Activated naive CD4-positive, alpha-beta T cell treated with anti-CD3 and anti-CD28 coated beads, Interleukin-2, amount 50 U/mL, for 24 hours (primary cell): ENCODE measurements around the gene PLXNA2.

Experiments used
- H3K27ac Mint-ChIP-seq: one replicate; pipeline ENCODE4 v1.8.0; 2021; ENCODE audit warnings: mild to moderate bottlenecking, mixed read lengths
- H3K27me3 Mint-ChIP-seq: one replicate; pipeline ENCODE4 v1.8.0; 2021; ENCODE audit warnings: mixed read lengths
- H3K36me3 Mint-ChIP-seq: one replicate; pipeline ENCODE4 v1.8.0; 2021; ENCODE audit warnings: mixed read lengths
- H3K4me1 Mint-ChIP-seq: one replicate; pipeline ENCODE4 v1.8.0; 2021; ENCODE audit warnings: mixed read lengths
- H3K4me3 Mint-ChIP-seq: one replicate; pipeline ENCODE4 v1.8.0; 2021; ENCODE audit warnings: mild to moderate bottlenecking, mixed read lengths
- H3K9me3 Mint-ChIP-seq: one replicate; pipeline ENCODE4 v1.8.0; 2021; ENCODE audit warnings: mixed read lengths

The PLXNA2 gene

DNA sequence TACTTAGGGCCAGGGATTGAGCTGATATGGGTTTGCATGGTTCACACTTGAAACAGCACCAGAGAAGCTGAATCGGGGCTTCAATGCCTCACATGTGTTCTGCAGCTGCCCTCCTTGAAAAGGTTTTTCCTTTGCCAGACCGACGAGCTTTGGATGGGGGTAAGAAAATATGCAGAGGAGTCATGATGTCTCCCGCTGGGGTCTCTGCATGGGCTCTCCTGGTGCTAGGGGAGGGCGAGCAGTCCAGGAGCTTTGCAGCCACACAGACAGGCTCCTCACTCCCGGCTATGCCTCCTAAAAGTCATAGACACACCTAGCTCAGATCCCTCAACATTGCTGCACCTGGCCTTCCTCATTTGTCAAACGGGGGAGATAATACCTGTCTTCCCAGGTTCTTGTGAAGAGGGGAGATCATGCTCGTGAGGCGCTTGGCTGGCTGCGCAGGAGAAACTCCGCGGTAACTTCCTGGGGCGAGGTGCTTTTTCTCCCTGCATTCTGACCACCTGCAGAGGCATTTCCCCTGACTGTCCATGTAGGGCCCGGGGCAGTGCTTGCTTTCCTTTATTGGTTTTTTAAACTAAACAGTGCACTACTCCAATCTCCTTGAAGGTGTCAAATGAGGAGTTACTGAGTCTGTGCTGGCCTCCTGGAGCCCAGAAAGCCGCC is 112.4 kb downstream of the PLXNA2 start:
- Mint-ChIP-seq H3K27me3 (peaks cover 13% of the 10 kb centered on the region), H3K4me3 (no peak overlapping the region), H3K9me3 (no peaks in the 10 kb centered on the region), H3K36me3 (no peaks in the 10 kb centered on the region), H3K4me1 (no peaks in the 10 kb centered on the region), H3K27ac (no peak overlapping the region)

- Mint-ChIP-seq H3K36me3 (no peaks in the 10 kb centered on the region), H3K27me3 (peaks cover 13% of the 10 kb centered on the region)
Observed at GRCh38 chr1:208129487-208129886, 114.7 kb downstream of the PLXNA2 start.

DNA sequence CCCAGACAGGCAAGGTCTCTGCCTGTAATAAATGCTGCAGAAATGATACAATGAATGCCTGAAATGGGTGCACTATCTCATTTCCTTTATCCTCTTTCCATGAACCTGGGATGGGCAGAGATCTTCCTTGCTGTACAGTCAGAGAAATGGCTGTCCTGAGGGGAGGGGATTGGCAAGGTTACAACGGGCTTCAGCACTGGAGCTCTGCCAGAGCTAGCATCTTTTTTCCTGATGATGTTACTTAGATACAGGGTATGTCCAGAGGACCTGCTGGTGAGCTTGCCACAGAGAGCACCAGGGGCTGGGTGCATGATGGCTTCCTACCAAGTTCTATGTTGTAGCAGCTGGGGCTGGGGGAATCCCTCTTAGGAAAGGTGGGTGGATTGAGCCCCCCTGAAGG is 115.1 kb downstream of the PLXNA2 start:
- Mint-ChIP-seq H3K36me3 (no peaks in the 10 kb centered on the region), H3K27ac (no peak overlapping the region), H3K9me3 (no peaks in the 10 kb centered on the region), H3K4me3 (no peak overlapping the region), H3K4me1 (no peaks in the 10 kb centered on the region), H3K27me3 (peaks cover 13% of the 10 kb centered on the region)

More at GRCh38 chr1:208129487-208129886, 114.7 kb downstream of the PLXNA2 start:
- Mint-ChIP-seq H3K4me1 (no peaks in the 10 kb centered on the region), H3K9me3 (no peaks in the 10 kb centered on the region), H3K4me3 (no peak overlapping the region), H3K27ac (no peak overlapping the region)

GRCh38 chr1:208127792-208128529 is 116.2 kb downstream of the PLXNA2 start:
- H3K4me1 Mint-ChIP-seq = no peaks in the 10 kb centered on the region
- H3K27me3 Mint-ChIP-seq = peaks cover 13% of the 10 kb centered on the region
- H3K36me3 Mint-ChIP-seq = no peaks in the 10 kb centered on the region
- H3K27ac Mint-ChIP-seq = no peak overlapping the region
- no peaks in the 10 kb centered on the region for H3K9me3 Mint-ChIP-seq
- no peak overlapping the region for H3K4me3 Mint-ChIP-seq

GRCh38 chr1:208127284-208127683 is 116.9 kb downstream of the PLXNA2 start:
- H3K27ac Mint-ChIP-seq = no peak overlapping the region
- peaks cover 12% of the 10 kb centered on the region for H3K27me3 Mint-ChIP-seq
- H3K36me3 Mint-ChIP-seq = no peaks in the 10 kb centered on the region
- H3K4me3 Mint-ChIP-seq = no peak overlapping the region
- H3K9me3 Mint-ChIP-seq = no peaks in the 10 kb centered on the region
- H3K4me1 Mint-ChIP-seq = no peaks in the 10 kb centered on the region

DNA sequence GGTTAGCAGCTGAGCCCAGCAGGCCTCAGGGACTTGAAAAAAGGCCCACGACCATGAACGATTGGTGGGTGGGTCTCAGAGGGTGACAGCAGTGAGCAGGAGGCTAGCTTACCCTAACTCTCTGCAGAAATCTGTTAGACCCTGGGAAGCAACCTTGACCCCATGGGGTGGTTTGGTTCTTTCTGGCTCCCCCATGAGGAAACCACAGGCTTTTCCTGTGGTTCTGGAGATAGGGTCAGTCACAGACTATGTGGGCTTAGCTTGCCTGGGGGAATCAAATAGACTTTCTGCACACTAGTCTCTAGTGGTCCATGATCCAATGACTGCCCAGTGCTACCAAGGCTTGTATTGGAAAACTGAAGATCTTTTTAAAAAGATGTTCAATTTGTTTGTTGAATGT is 118.1 kb downstream of the PLXNA2 start:
- no peaks in the 10 kb centered on the region for H3K9me3 Mint-ChIP-seq
- no peak overlapping the region for H3K4me3 Mint-ChIP-seq
- no peaks in the 10 kb centered on the region for H3K36me3 Mint-ChIP-seq
- H3K27ac Mint-ChIP-seq = no peak overlapping the region
- no peaks in the 10 kb centered on the region for H3K4me1 Mint-ChIP-seq
- peaks cover 9% of the 10 kb centered on the region for H3K27me3 Mint-ChIP-seq

- no peak overlapping the region for H3K4me3 Mint-ChIP-seq
- H3K4me1 Mint-ChIP-seq = no peaks in the 10 kb centered on the region
Observed at GRCh38 chr1:208122612-208123358, 121.4 kb downstream of the PLXNA2 start.

DNA sequence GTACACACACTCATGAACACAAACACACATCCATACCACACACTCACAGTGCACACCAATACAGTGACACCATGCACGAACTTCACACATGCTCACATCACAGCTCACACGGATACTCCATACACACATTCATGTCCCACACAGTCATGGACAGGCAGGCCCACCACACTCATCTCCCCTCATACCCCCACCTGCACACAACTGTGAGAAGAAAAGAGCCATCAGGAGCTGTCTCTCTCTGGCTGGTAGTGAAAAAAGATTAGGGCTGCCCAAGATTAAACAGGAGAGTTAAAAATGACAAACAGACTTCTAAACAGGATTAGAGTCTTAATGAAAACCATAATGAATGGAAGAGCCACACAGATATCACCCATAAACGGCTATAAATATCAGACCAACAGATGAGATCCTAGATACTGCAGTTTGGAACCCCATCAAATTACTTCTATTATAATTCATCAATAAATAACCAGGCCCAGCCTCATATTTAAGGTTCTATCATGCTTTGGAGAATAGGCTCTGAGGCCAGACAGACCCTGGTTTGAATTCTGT is 122.3 kb downstream of the PLXNA2 start:
- Mint-ChIP-seq H3K27me3 (no peaks in the 10 kb centered on the region), H3K4me3 (no peak overlapping the region), H3K27ac (no peak overlapping the region), H3K36me3 (no peaks in the 10 kb centered on the region), H3K4me1 (no peaks in the 10 kb centered on the region), H3K9me3 (no peaks in the 10 kb centered on the region)

More at GRCh38 chr1:208122612-208123358, 121.4 kb downstream of the PLXNA2 start:
- Mint-ChIP-seq H3K27ac (no peak overlapping the region), H3K36me3 (no peaks in the 10 kb centered on the region), H3K9me3 (no peaks in the 10 kb centered on the region), H3K27me3 (peaks cover 2% of the 10 kb centered on the region)

- H3K27me3 Mint-ChIP-seq = no peaks in the 10 kb centered on the region
- no peaks in the 10 kb centered on the region for H3K9me3 Mint-ChIP-seq
- no peaks in the 10 kb centered on the region for H3K36me3 Mint-ChIP-seq
- H3K4me3 Mint-ChIP-seq = no peak overlapping the region
- H3K4me1 Mint-ChIP-seq = no peaks in the 10 kb centered on the region
- H3K27ac Mint-ChIP-seq = no peak overlapping the region
Observed at GRCh38 chr1:208120431-208120790, 123.8 kb downstream of the PLXNA2 start.

DNA sequence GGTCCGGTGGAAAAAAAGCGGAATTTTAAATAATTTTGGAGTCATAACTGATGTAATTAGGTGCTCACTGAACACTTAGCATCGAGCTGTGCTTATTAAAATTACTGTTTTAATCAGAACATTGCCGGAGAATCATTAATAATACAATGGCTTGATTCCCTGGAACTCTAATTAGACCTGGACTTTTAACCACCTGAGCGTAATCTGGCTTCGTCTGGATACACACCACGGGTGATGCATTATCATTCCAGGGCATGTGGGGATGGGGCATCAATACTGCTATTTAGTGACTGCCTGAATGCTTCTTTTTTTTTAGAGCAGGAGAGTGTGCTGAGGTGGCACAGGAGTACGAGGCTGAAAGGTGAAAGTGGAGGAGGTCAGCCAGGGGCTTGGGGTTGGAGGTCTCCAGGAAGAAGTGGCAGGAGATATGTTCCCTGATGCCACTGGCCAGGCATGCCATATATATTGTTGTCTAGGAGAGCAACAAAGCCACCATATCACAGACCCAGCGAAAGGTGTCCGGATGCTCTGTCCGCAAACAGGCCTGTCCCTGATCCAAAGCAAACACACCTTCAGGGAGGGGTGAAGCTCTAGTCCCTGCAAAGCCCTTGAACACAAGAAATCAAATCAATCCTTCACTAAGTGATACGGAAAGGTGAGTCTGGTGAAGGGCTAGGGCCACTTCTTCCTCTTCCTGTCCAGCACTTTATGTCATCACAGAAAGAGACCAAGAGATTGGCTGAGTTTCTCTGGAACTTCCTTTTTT is 125.2 kb downstream of the PLXNA2 start:
- H3K36me3 Mint-ChIP-seq = no peaks in the 10 kb centered on the region

GRCh38 chr1:208118306-208118705 is 125.9 kb downstream of the PLXNA2 start:
- H3K27me3 Mint-ChIP-seq = no peaks in the 10 kb centered on the region
- no peaks in the 10 kb centered on the region for H3K4me1 Mint-ChIP-seq
- no peaks in the 10 kb centered on the region for H3K9me3 Mint-ChIP-seq
- no peak overlapping the region for H3K27ac Mint-ChIP-seq
- no peak overlapping the region for H3K4me3 Mint-ChIP-seq
- no peaks in the 10 kb centered on the region for H3K36me3 Mint-ChIP-seq

More for the DNA sequence above, 125.2 kb downstream of the PLXNA2 start:
- H3K27ac Mint-ChIP-seq = no peak overlapping the region
- no peaks in the 10 kb centered on the region for H3K27me3 Mint-ChIP-seq
- H3K4me1 Mint-ChIP-seq = no peaks in the 10 kb centered on the region
- H3K4me3 Mint-ChIP-seq = no peak overlapping the region
- H3K9me3 Mint-ChIP-seq = no peaks in the 10 kb centered on the region

- Mint-ChIP-seq H3K36me3 (no peaks in the 10 kb centered on the region), H3K4me1 (no peaks in the 10 kb centered on the region), H3K27ac (no peak overlapping the region), H3K27me3 (no peaks in the 10 kb centered on the region), H3K4me3 (no peak overlapping the region), H3K9me3 (no peaks in the 10 kb centered on the region)
Observed at GRCh38 chr1:208117826-208118225, 126.4 kb downstream of the PLXNA2 start.

DNA sequence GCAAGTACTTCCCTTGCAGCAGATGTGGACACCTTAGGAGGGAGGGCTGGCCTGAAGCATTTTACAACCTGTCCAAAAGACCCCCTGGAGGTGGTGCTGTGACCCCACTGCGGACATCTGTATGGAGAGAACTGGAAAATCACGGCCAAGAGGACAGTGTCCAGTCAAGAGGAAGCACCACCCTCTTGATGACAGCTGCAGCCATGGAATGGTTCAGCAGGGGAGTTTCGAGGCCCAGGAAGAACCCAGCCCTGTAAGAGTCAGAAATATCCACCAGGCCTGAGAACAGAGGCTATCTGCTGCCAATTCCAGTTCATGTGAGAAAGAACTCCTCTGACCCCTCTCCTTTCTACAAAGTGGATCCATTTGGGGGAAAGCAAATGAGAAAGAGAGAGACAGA is 126.8 kb downstream of the PLXNA2 start:
- no peak overlapping the region for H3K27ac Mint-ChIP-seq
- no peaks in the 10 kb centered on the region for H3K27me3 Mint-ChIP-seq
- H3K4me1 Mint-ChIP-seq = no peaks in the 10 kb centered on the region
- H3K36me3 Mint-ChIP-seq = no peaks in the 10 kb centered on the region
- no peak overlapping the region for H3K4me3 Mint-ChIP-seq
- H3K9me3 Mint-ChIP-seq = no peaks in the 10 kb centered on the region

DNA sequence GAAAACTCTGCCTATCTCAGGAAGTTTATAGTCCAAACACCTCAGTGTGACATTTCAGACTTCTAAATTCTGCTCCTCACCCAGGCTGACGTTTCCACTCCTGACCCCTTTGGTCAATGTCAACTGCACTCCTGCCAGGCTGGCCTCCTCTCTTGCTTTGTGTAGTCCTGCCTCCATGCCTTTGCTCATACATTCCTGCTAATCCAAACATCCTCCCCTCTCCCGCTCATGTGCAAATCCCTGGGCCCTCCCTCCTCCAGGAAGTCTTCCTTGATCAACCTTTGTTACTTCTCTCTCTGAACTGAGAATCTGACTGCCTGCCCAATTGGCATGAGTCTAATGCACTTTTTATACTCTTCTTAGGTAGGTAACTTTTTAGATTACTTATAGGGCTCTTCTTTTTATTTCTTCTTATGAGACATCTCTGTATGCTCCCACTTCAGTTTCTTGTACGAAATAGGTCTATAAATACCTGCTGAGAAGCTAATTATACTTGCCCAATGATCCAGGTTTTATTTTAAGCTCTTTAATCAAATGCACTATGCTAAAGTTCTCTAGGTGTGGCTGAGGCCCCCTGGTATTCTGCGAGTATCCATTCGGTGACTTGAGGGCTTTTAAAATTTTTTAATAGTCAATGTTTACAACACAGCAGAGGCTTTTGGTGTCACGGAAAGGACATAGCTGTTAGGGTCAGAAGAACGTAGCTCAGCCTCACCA is 128.1 kb downstream of the PLXNA2 start:
- Mint-ChIP-seq H3K4me3 (no peak overlapping the region), H3K27me3 (no peaks in the 10 kb centered on the region), H3K4me1 (no peaks in the 10 kb centered on the region), H3K36me3 (no peaks in the 10 kb centered on the region), H3K27ac (no peak overlapping the region), H3K9me3 (no peaks in the 10 kb centered on the region)

- Mint-ChIP-seq H3K36me3 (no peaks in the 10 kb centered on the region), H3K4me1 (no peaks in the 10 kb centered on the region)
Observed at GRCh38 chr1:208113011-208113410, 131.2 kb downstream of the PLXNA2 start.

More at GRCh38 chr1:208113011-208113410, 131.2 kb downstream of the PLXNA2 start:
- no peaks in the 10 kb centered on the region for H3K9me3 Mint-ChIP-seq
- no peak overlapping the region for H3K27ac Mint-ChIP-seq
- no peaks in the 10 kb centered on the region for H3K27me3 Mint-ChIP-seq
- no peak overlapping the region for H3K4me3 Mint-ChIP-seq
